BE2C (cell line): ENCODE results near the gene ANGPT4.

ENCODE experiments used
- DNase-seq: peaks from one replicate; pipeline ENCODE4 v3.0.0-alpha.2; 2020
- H3K27me3 ChIP-seq: fragments of 250-450 bp; sonication (Bioruptor Pico); 2 replicates; pipeline ENCODE4 v1.5.1; 2020; ENCODE audit warnings: mild to moderate bottlenecking
- H3K36me3 ChIP-seq: fragments of 250-450 bp; sonication (Bioruptor Pico); 2 replicates; pipeline ENCODE4 v1.5.1; 2020; ENCODE audit warnings: mild to moderate bottlenecking
- H3K4me1 ChIP-seq: fragments of 250-450 bp; sonication (Bioruptor Pico); 2 replicates; pipeline ENCODE4 v1.5.1; 2020
- H3K4me3 ChIP-seq: 2 replicates; pipeline ENCODE4 v1.5.1; 2011; ENCODE audit warnings: low read depth, low read length
- H3K9me3 ChIP-seq: fragments of 250-450 bp; sonication (Bioruptor Pico); 2 replicates; pipeline ENCODE4 v1.5.1; 2020
- TF ChIP-seq, protein P1 (sequence below): IDR thresholded peaks from 2 replicates; pipeline ENCODE4 v1.5.1; 2012; ENCODE audit warnings: mild to moderate bottlenecking, low read depth, low read length

The ANGPT4 gene

DNA sequence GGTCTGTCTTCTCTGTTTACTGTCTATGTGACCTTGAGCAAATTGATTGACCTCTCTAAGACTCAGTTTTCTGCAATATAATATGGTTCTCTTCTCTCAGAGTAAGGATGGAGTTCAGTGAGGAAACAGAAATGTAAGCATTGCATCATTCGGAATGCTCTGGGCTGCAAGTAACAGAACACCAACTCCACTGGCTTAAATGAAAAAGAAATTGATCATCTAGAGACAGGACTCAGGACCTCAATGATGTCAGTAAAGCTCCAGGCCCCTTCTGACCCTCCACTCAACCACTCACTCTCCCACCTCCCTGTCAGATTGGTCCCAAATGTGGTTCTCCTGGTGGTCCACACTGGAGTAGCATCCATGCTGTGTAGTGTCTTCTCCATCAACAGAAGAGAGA lies 50.7 kb downstream of the ANGPT4 start:
- H3K9me3 ChIP-seq: no peaks in the 10 kb centered on the region
- TF ChIP-seq, protein P1, sequence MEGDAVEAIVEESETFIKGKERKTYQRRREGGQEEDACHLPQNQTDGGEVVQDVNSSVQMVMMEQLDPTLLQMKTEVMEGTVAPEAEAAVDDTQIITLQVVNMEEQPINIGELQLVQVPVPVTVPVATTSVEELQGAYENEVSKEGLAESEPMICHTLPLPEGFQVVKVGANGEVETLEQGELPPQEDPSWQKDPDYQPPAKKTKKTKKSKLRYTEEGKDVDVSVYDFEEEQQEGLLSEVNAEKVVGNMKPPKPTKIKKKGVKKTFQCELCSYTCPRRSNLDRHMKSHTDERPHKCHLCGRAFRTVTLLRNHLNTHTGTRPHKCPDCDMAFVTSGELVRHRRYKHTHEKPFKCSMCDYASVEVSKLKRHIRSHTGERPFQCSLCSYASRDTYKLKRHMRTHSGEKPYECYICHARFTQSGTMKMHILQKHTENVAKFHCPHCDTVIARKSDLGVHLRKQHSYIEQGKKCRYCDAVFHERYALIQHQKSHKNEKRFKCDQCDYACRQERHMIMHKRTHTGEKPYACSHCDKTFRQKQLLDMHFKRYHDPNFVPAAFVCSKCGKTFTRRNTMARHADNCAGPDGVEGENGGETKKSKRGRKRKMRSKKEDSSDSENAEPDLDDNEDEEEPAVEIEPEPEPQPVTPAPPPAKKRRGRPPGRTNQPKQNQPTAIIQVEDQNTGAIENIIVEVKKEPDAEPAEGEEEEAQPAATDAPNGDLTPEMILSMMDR: no peak
- no peak for DNase-seq
- H3K36me3 ChIP-seq: no peaks in the 10 kb centered on the region
- no peaks in the 10 kb centered on the region for H3K27me3 ChIP-seq
- H3K4me3 ChIP-seq: no peak overlapping the region
- H3K4me1 ChIP-seq: no peaks in the 10 kb centered on the region

- TF ChIP-seq, protein P1: no peak
- Histone ChIP-seq H3K36me3 (no peaks in the 10 kb centered on the region), H3K9me3 (no peaks in the 10 kb centered on the region), H3K27me3 (no peaks in the 10 kb centered on the region), H3K4me1 (no peaks in the 10 kb centered on the region), H3K4me3 (no peak overlapping the region)
- no peak for DNase-seq
Observed at GRCh38 chr20:860891-861290, 55.2 kb downstream of the ANGPT4 start.

GRCh38 chr20:859751-860231 lies 56.3 kb downstream of the ANGPT4 start:
- H3K4me1 ChIP-seq: no peaks in the 10 kb centered on the region
- TF ChIP-seq, protein P1: no peak
- H3K27me3 ChIP-seq: no peaks in the 10 kb centered on the region
- H3K36me3 ChIP-seq: no peaks in the 10 kb centered on the region
- H3K9me3 ChIP-seq: no peaks in the 10 kb centered on the region
- DNase-seq: no peak
- no peak overlapping the region for H3K4me3 ChIP-seq

DNA sequence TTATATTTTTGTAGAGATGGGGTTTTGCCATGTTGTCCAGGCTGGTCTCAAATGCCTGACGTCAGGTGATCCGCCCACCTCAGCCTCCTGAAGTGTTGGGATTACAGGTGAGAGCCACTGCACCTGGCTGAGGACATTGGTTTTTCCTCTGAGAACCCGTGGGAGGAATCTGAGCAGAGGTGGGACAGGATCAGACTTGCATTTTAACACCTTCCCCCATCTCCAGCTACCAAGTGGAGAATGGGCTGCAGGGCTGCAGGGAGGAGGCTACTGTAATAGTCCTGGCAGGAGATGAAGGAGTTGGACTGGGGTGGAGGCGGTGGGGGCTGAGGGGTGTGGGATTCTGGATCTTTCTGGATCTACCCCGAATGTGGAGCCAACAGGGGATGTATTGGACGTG lies 58.1 kb downstream of the ANGPT4 start:
- TF ChIP-seq, protein P1: no peak
- Histone ChIP-seq H3K27me3 (no peaks in the 10 kb centered on the region), H3K4me3 (no peak overlapping the region), H3K9me3 (no peaks in the 10 kb centered on the region), H3K36me3 (no peaks in the 10 kb centered on the region), H3K4me1 (no peaks in the 10 kb centered on the region)
- no peak for DNase-seq

DNA sequence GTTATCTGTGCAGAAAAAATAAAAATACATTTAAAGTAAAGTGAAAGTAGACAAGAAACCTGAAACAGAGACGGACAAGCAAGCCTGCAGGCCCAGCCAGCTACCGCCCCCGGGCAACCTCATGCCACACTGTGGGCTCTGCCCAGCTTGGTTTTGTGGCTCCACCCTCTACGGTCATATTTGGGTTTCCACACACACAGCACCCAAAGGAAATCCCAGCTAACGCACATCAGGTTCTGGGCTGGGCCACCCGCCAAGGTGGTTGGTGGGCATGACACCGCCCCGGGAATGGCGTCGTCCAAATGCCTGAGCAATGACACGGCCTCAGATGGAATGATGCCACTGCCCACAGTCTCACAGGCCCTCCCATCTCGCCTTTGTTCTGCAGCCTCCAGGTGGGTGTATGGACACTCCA lies 59.8 kb downstream of the ANGPT4 start:
- H3K9me3 ChIP-seq: no peaks in the 10 kb centered on the region
- no peaks in the 10 kb centered on the region for H3K27me3 ChIP-seq
- no peak for DNase-seq
- TF ChIP-seq, protein P1: no peak
- H3K4me1 ChIP-seq: no peaks in the 10 kb centered on the region
- no peaks in the 10 kb centered on the region for H3K36me3 ChIP-seq
- H3K4me3 ChIP-seq: no peak overlapping the region

DNA sequence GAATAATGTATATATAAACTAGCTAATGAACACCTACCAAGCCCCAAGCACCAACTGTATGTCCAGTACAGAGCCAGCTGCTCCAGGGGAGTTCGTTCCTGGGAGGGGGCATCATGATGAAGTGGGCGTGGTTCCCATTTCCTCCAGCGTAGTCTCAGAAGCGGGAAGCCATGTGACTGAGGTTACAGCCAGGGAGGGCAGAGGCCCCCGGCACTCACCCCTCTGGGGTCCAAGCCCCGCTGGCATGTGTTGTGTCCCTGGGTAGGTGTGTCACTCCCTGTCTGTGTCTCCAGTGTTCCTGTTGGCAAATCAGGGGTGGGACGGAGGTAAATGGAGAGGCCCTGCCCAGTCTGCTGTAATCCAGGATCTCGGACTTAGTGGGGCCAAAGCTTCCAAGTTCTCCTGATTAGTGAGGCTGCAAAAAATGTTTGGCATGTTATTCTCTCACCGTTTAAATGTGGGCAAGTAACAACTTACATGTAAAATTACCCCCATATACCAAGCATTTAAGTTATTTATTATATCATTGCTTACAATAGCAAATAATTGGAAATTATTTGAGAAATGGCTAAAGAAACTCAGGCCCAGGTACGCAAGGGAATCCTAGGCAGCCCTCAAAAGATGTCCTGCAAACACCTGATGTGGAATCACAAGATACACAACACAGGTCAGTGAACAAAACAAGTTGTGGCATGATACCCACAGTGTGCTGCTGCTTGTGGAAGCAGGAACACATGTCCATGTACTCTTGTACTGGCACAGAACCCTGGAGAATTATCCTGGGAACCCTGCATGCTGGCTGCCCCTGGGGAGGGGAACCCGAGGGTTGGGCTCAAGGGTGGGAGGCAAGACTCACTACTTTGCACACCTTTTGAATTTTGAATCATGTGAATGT lies 60.4 kb downstream of the ANGPT4 start:
- no peak for DNase-seq
- Histone ChIP-seq H3K36me3 (no peaks in the 10 kb centered on the region), H3K4me3 (no peak overlapping the region), H3K4me1 (no peaks in the 10 kb centered on the region), H3K27me3 (no peaks in the 10 kb centered on the region), H3K9me3 (no peaks in the 10 kb centered on the region)
- TF ChIP-seq, protein P1: no peak
